ENCODE measurements around the gene MTMR12. TPM values are rescaled to one million over a fixed set of nuclear protein-coding genes. Genes with fewer than 3 reads are reported as not detected.
A peak's percentile ranks its signal among the peaks of the same experiment; 100 is the strongest.

MTMR12 gene
- total and polyA plus RNA-seq, 2 of the 13 experiments (the other 11 are each of a cell fraction or from before 2014, with no cell fraction given) = 23.4 to 36.6 TPM

- TF ChIP-seq ZZZ3 (CRISPR knock-in tag; IDR thresholded peaks at IDR 0.05; ENCODE audit: borderline replicate concordance) = no peak
- peak; percentile 77 to 78; a peak in 2 of 4 replicates for TF ChIP-seq POLR2A (IDR thresholded peaks at IDR 0.05; ENCODE audit: insufficient read depth in 1 of 2, low read depth in 2 of 2, low read length in 2 of 2)
- TF ChIP-seq ZNF530 (CRISPR knock-in tag; IDR thresholded peaks at IDR 0.05; ENCODE audit: low read depth) = no peak
- TF ChIP-seq GABPA (IDR thresholded peaks at IDR 0.05; ENCODE audit: low read depth, low read length) = no peak; the same call in none of the 2 replicates
- no peak; the same call in 1 of the 2 replicates for TF ChIP-seq GABPA (CRISPR knock-in tag; IDR thresholded peaks at IDR 0.05; ENCODE audit: low read depth)
- TF ChIP-seq AHR (CRISPR knock-in tag; IDR thresholded peaks at IDR 0.05) = no peak
- peak; percentile 7; the same call in 1 of the 2 replicates for TF ChIP-seq ZSCAN20 (CRISPR knock-in tag; IDR thresholded peaks at IDR 0.05; ENCODE audit: borderline replicate concordance)
- no peak for TF ChIP-seq ZMYM3 (CRISPR knock-in tag; IDR thresholded peaks at IDR 0.05)
- 0 out of 2 replicates have a peak, but pooled peaks have one; percentile 26 for TF ChIP-seq ZBTB43 (CRISPR knock-in tag; conservative IDR thresholded peaks at IDR 0.05)
- no peak for TF ChIP-seq GLMP (CRISPR knock-in tag; IDR thresholded peaks at IDR 0.05; ENCODE audit: borderline replicate concordance)
- TF ChIP-seq POGZ (CRISPR knock-in tag; IDR thresholded peaks at IDR 0.05) = peak; percentile 59; the same call in 1 of the 2 replicates
- TF ChIP-seq NR2F6 (IDR thresholded peaks at IDR 0.05) = no peak
- TF ChIP-seq NR2F6 (CRISPR knock-in tag; IDR thresholded peaks at IDR 0.05) = no peak
- TF ChIP-seq SYNCRIP (IDR thresholded peaks at IDR 0.05; ENCODE audit: insufficient read depth, low read depth, low read length) = no peak
- no peak for TF ChIP-seq PHB2 (IDR thresholded peaks at IDR 0.05; ENCODE audit: partially characterized antibody)
- no peak for TF ChIP-seq MAFG (CRISPR knock-in tag; IDR thresholded peaks at IDR 0.05)
- no peak for TF ChIP-seq FOXP4 (CRISPR knock-in tag; IDR thresholded peaks at IDR 0.05)
- TF ChIP-seq NCOA5 (CRISPR knock-in tag; IDR thresholded peaks at IDR 0.05) = no peak
- peak; percentile 94 for TF ChIP-seq SP2 (CRISPR knock-in tag; IDR thresholded peaks at IDR 0.05)
- no peak for TF ChIP-seq ZNF512 (CRISPR knock-in tag; IDR thresholded peaks at IDR 0.05)
- peak; percentile 15; the same call in 1 of the 2 replicates for TF ChIP-seq SAFB2 (CRISPR knock-in tag; IDR thresholded peaks at IDR 0.05; ENCODE audit: borderline replicate concordance, low read depth)
- peak; percentile 94 for TF ChIP-seq RFX5 (IDR thresholded peaks at IDR 0.05; ENCODE audit: low read depth, low read length)
- peak; percentile 26; the same call in 1 of the 2 replicates for TF ChIP-seq ZSCAN21 (CRISPR knock-in tag; IDR thresholded peaks at IDR 0.05; ENCODE audit: borderline replicate concordance)
- TF ChIP-seq GATAD1 (CRISPR knock-in tag; IDR thresholded peaks at IDR 0.05) = no peak
- TF ChIP-seq ZNF839 (CRISPR knock-in tag; IDR thresholded peaks at IDR 0.05; ENCODE audit: borderline replicate concordance) = no peak
- peak; percentile 98 for TF ChIP-seq NFYC (CRISPR knock-in tag; IDR thresholded peaks at IDR 0.05)
- TF ChIP-seq HDAC1 (CRISPR knock-in tag; IDR thresholded peaks at IDR 0.05) = 0 out of 2 replicates have a peak, but pooled peaks have one; percentile 44
These were observed at the start of gene MTMR12 (continued) for GRCh38 chr5:32312595-32313332.

All from HepG2 (cell line).